22Rv1 (cell line): Measurements from ENCODE around the gene CYREN.

Experiments
- H3K27ac ChIP-seq: fragments of 450-650 bp; 2 replicates; pipeline ENCODE4 v1.5.1; 2017
- ZFX ChIP-seq: fragments of 450-650 bp; IDR thresholded peaks from 2 replicates; pipeline ENCODE4 v1.6.1; 2017; ENCODE audit warnings: antibody characterized with exemption, borderline replicate concordance
- TF ChIP-seq, protein P1 (sequence below): fragments of 450-650 bp; IDR thresholded peaks from 2 replicates; pipeline ENCODE4 v1.5.1; 2017; ENCODE audit warnings: mild to moderate bottlenecking

The CYREN gene

DNA sequence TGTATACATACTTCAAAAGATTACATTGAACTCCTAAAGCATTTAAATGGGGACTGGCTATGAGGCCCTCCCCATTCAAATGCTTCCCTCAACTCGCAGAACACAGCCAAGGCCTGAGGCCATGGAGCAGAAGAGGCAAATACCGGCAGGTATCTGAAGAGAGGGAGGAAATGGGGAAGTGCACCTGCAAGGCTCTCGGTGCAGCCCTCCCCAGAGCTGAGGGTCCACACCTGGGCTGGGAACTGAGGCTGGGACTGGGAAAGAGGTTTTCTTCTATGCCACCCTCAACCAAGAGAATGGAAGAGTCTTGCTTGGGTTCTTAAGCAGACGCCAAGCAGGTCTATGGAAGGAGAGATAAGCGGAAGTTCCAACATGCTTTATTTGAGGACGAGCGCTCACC is 13.0 kb upstream of the CYREN start:
- TF ChIP-seq ZFX: no peak
- TF ChIP-seq, protein P1, sequence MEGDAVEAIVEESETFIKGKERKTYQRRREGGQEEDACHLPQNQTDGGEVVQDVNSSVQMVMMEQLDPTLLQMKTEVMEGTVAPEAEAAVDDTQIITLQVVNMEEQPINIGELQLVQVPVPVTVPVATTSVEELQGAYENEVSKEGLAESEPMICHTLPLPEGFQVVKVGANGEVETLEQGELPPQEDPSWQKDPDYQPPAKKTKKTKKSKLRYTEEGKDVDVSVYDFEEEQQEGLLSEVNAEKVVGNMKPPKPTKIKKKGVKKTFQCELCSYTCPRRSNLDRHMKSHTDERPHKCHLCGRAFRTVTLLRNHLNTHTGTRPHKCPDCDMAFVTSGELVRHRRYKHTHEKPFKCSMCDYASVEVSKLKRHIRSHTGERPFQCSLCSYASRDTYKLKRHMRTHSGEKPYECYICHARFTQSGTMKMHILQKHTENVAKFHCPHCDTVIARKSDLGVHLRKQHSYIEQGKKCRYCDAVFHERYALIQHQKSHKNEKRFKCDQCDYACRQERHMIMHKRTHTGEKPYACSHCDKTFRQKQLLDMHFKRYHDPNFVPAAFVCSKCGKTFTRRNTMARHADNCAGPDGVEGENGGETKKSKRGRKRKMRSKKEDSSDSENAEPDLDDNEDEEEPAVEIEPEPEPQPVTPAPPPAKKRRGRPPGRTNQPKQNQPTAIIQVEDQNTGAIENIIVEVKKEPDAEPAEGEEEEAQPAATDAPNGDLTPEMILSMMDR: no peak

DNA sequence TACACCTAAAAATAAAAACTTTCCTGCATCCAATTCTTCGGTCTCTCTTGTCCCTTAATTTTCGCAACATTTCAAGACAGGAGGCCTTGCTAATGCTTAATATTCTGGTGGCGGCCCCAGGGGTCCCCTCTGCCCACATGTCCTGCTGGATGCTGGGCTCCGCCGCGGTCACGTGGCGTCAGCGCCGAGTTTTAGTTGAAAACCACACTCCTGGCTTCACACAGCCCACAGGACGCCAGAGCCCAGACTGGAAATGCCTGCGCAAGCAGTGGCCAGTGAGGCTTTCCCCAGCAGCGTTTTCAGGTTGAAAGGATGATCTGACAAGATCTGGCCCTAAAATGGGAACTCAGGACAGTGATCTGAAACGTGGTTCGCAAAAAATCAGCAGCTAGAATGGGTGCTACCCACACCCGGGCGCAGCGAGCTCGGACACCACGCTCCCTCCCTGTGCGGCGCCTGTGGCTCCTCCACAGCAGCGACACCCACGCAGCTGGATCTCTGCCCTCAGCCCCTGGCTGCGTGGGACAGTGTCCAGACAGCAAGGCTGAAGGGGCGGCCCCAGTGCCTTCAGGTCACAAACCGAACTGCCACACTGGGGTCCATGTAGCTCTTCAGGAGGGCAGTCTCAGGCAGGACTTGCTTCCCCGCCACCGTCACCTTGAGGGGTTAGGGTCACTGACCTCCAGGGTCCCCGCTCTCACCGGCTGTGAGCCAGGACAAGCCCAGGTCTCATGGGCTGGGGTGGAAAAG is 11.6 kb upstream of the CYREN start:
- TF ChIP-seq, protein P1: no peak
- TF ChIP-seq ZFX: no peak
- H3K27ac ChIP-seq: no peak overlapping the region

More for the DNA sequence above, 13.0 kb upstream of the CYREN start:
- H3K27ac ChIP-seq: no peak overlapping the region

DNA sequence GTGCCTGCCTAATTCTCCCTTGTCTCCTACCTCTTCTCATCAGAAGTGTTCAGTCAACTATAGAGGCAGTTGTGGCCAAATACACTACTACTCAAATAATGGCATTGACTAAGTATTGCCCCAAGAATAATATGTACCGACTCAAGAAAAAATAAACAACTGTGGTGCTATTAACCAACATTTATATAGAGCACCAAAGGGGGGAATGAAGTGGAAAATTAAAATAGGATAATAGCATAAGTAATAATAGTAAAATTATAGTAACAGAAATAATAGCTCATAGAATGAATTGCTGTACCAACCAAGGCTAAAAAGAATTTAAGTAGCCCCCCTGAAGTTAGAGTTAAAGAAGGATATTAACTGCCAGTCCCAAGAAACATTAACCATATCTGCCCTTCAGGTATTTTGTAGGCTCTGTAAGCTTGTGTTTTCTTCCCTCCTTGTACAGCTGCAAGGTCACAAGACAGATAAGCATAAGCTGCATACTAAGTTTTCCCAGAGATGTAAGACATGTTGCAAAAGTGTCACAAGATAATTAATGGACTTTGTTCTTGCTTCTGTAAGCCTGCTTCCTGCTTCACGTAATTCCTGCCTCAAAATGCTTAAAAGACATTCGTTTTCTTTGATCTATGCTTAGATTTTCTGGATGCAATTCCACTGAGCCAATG is 10.9 kb upstream of the CYREN start:
- no peak overlapping the region for H3K27ac ChIP-seq

DNA sequence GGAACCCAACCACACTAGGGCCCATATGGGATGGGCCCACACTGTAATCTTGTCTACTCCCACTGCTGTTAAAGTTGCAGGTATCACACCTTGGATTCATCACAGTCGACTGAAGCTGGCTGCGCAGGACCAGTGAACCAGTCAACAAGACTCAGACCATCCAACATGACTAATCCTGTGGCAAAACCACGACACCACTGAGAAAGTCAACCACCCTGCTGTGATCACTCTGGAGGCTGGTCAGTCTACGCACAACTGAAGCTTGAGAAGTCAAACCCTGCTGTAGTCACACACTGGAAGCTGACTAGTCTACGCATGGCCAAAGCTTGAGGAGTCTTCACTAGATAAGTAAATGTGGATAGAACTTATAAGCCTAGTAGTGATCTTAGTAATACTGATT is 9.6 kb upstream of the CYREN start:
- no peak overlapping the region for H3K27ac ChIP-seq
- no peak for TF ChIP-seq ZFX
- TF ChIP-seq, protein P1: no peak

More for the DNA sequence above, 10.9 kb upstream of the CYREN start:
- TF ChIP-seq, protein P1: no peak
- no peak for TF ChIP-seq ZFX

DNA sequence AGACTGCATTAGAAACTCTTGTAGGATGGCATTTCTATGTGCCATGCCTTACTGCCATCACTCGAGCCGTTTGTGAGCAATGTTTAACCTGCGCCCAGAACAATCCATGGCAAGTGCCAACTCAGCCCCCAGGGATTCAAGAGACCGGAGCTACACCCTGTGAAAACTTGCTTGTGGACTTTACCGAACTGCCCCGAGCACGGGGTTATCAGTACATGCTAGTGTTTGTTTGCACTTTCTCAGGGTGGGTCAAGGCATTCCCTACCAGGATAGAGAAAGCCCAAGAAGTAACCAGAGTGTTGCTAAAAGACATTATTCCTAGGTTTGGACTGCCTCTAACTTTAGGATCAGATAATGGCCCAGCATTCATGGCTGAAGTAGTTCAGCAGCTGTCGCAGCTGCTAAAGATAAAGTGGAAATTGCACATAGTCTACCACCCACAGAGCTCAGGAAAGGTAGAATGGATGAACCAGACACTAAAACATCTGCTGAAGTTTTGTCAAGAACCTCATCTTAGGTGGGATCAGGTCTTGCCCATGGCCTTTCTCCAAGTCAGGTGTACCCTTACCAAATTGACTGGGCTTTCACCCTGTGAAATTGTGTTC is 8.9 kb upstream of the CYREN start:
- no peak overlapping the region for H3K27ac ChIP-seq
- TF ChIP-seq, protein P1: no peak
- TF ChIP-seq ZFX: no peak

DNA sequence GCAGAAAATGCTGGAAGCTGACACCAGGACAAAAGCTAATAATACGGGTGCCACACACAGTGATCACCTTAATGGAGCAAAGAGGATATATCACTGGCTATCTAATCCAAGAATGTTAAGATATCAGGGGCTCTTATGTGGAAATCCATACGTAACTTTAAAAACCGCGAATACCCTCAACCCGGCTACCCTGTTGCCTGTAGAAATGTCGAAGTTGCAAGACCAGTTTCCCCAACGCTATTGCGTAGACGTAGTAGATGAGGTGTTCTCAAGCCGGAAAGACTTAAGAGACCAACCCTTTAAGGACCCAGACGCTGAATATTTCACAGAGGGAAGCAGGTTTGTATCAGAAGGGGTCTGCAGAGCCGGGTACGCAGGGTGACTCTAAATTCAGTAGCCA is 7.9 kb upstream of the CYREN start:
- no peak for TF ChIP-seq ZFX
- TF ChIP-seq, protein P1: no peak
- H3K27ac ChIP-seq: no peak overlapping the region
